Gastroesophageal sphincter (tissue), 3 donors: ENCODE data around the gene RREB1.

ENCODE experiments used
- EP300 ChIP-seq: sonication (generic); formaldehyde crosslinking; IDR thresholded peaks from one replicate; pipeline ENCODE4 v1.6.1; 2017; ENCODE audit warnings: antibody characterized with exemption, mild to moderate bottlenecking
- TF ChIP-seq, protein P1 (sequence below), 4 experiments: fragments of 200-600 bp in 2 of 4; fragments of 450-650 bp in 2 of 4; sonication (generic) in 1 of 4; IDR thresholded peaks; one replicate each; pipeline ENCODE4 v1.5.1; 2017 to 2019; ENCODE audit warnings: antibody characterized with exemption in 4 of 4, mild to moderate bottlenecking in 2 of 4, moderate library complexity in 2 of 4

DNA sequence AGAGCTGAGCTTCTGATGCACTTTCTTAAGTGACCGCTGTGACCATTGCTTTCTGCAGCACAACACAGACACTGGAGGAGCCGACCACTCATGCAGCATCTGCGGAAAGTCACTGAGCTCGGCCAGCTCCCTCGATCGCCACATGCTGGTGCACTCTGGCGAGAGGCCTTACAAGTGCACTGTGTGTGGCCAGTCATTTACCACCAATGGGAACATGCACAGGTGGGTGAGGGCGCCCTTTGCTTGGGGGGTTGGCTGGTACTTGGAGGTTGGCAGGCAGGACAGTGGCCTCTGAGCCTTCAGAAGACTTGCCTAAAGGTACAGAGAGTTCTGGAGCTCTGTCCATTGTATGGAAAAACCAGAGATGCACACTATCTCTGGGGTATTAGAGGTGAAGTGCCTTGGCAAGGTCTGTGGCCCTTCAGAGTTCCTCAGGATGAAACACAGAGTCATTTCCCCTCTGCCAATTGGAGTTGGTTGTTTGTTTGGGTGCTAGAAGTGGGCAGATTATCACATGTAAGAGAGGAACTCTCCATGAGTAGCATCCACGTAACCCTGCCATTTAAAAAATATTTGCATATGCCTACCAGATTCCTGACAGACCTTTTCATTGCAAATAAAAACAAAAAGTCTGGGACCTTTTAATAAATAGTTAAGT, 81.5 kb downstream of the RREB1 start:
- TF ChIP-seq, protein P1, sequence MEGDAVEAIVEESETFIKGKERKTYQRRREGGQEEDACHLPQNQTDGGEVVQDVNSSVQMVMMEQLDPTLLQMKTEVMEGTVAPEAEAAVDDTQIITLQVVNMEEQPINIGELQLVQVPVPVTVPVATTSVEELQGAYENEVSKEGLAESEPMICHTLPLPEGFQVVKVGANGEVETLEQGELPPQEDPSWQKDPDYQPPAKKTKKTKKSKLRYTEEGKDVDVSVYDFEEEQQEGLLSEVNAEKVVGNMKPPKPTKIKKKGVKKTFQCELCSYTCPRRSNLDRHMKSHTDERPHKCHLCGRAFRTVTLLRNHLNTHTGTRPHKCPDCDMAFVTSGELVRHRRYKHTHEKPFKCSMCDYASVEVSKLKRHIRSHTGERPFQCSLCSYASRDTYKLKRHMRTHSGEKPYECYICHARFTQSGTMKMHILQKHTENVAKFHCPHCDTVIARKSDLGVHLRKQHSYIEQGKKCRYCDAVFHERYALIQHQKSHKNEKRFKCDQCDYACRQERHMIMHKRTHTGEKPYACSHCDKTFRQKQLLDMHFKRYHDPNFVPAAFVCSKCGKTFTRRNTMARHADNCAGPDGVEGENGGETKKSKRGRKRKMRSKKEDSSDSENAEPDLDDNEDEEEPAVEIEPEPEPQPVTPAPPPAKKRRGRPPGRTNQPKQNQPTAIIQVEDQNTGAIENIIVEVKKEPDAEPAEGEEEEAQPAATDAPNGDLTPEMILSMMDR (IDR thresholded peaks at IDR 0.05): no peak
- no peak for TF ChIP-seq EP300
